Measurements from ENCODE around the gene FLNB. TPM values are rescaled to one million over a fixed set of nuclear protein-coding genes. Genes with fewer than 3 reads are reported as not detected.

The FLNB gene
- total RNA-seq, 1 donor from 2014 or later, result 40.4 TPM

GRCh38 chr3:58134468-58134867 lies 126.2 kb downstream of the FLNB start:
- Mint-ChIP-seq H3K27me3 (ENCODE audit: low read depth) (no peaks in the 10 kb centered on the region), H3K36me3 (ENCODE audit: low read depth) (peaks cover 15% of the 10 kb centered on the region), H3K27ac (ENCODE audit: unreplicated experiment) (no peak overlapping the region), H3K4me3 (no peak overlapping the region), H3K9me3 (peaks cover 3% of the 10 kb centered on the region), H3K4me1 (no peaks in the 10 kb centered on the region)
- DNase-seq (ENCODE audit: low read depth, low spot score), result no peak
- no peak for TF ChIP-seq CTCF (conservative IDR thresholded peaks at IDR 0.05)

GRCh38 chr3:58135712-58136543 lies 127.7 kb downstream of the FLNB start:
- TF ChIP-seq CTCF (conservative IDR thresholded peaks at IDR 0.05), result peak; percentile 53

DNA sequence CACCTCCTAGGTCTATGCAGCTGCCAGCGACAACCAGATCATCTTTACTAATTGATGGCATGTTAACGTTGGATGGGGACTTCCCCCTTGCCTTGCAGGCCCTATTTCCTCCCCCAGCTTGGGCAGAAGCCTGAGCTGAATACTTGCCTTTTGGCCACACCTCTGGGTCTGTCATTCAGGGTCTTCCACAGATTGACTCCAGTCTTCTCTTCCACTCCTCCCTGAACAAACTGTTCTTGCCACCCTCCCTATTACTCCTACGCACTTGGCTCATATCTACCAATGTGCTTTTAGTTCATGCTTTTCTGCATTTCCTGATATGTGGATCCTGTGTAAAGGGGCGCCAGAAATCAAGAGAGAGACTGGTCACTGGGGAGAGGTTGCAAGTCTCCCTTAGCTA lies 129.1 kb downstream of the FLNB start:
- H3K36me3 Mint-ChIP-seq (ENCODE audit: low read depth), result peaks cover 23% of the 10 kb centered on the region

More at GRCh38 chr3:58135712-58136543, 127.7 kb downstream of the FLNB start:
- Mint-ChIP-seq H3K27me3 (ENCODE audit: low read depth) (no peaks in the 10 kb centered on the region), H3K4me1 (no peaks in the 10 kb centered on the region), H3K4me3 (no peak overlapping the region), H3K36me3 (ENCODE audit: low read depth) (peaks cover 18% of the 10 kb centered on the region), H3K9me3 (peaks cover 3% of the 10 kb centered on the region), H3K27ac (ENCODE audit: unreplicated experiment) (no peak overlapping the region)
- no peak for DNase-seq (ENCODE audit: low read depth, low spot score)

GRCh38 chr3:58141766-58142345 lies 133.6 kb downstream of the FLNB start:
- Mint-ChIP-seq H3K4me1 (no peaks in the 10 kb centered on the region), H3K27ac (ENCODE audit: unreplicated experiment) (peak overlapping the region; percentile 23), H3K4me3 (no peak overlapping the region), H3K9me3 (no peaks in the 10 kb centered on the region), H3K36me3 (ENCODE audit: low read depth) (peaks cover 12% of the 10 kb centered on the region), H3K27me3 (ENCODE audit: low read depth) (no peaks in the 10 kb centered on the region)
- DNase-seq (ENCODE audit: low read depth, low spot score), result no peak
- TF ChIP-seq CTCF (conservative IDR thresholded peaks at IDR 0.05), result no peak

More for the DNA sequence above, 129.1 kb downstream of the FLNB start:
- TF ChIP-seq CTCF (conservative IDR thresholded peaks at IDR 0.05), result no peak
- Mint-ChIP-seq H3K9me3 (peaks cover 3% of the 10 kb centered on the region), H3K4me1 (no peaks in the 10 kb centered on the region), H3K27me3 (ENCODE audit: low read depth) (no peaks in the 10 kb centered on the region), H3K4me3 (no peak overlapping the region), H3K27ac (ENCODE audit: unreplicated experiment) (no peak overlapping the region)
- no peak for DNase-seq (ENCODE audit: low read depth, low spot score)

GRCh38 chr3:58143417-58144055 lies 135.3 kb downstream of the FLNB start:
- no peak overlapping the region for H3K27ac Mint-ChIP-seq (ENCODE audit: unreplicated experiment)
- no peaks in the 10 kb centered on the region for H3K9me3 Mint-ChIP-seq
- no peak for DNase-seq (ENCODE audit: low read depth, low spot score)
- H3K27me3 Mint-ChIP-seq (ENCODE audit: low read depth), result no peaks in the 10 kb centered on the region
- no peak overlapping the region for H3K4me3 Mint-ChIP-seq
- peaks cover 10% of the 10 kb centered on the region for H3K36me3 Mint-ChIP-seq (ENCODE audit: low read depth)
- H3K4me1 Mint-ChIP-seq, result no peaks in the 10 kb centered on the region
- TF ChIP-seq CTCF (conservative IDR thresholded peaks at IDR 0.05), result no peak

Measured in neural crest cell (in vitro differentiated cells).